H7 (cell line): Measurements from ENCODE around the gene GRHPR. TPM values are rescaled to one million over a fixed set of nuclear protein-coding genes. Genes with fewer than 3 reads are reported as not detected.
A peak's percentile ranks its signal among the peaks of the same experiment; 100 is the strongest.

Source experiments
- DNase-seq: peaks from one replicate; pipeline ENCODE4 v3.0.0; 2012
- H3K27me3 ChIP-seq: 2 replicates; pipeline ENCODE4 v1.6.0; 2011; ENCODE audit warnings: mild to moderate bottlenecking, low read length; ENCODE audit not compliant: control insufficient read depth, insufficient read depth
- H3K36me3 ChIP-seq: replicated peaks from 2 replicates; pipeline ENCODE4 v1.5.1; 2011; ENCODE audit warnings: low read length; ENCODE audit not compliant: control insufficient read depth, insufficient read depth
- H3K4me3 ChIP-seq: 2 replicates; pipeline ENCODE4 v1.5.1; 2011; ENCODE audit warnings: low read depth, mild to moderate bottlenecking, control low read depth, low read length, moderate library complexity; ENCODE audit not compliant: insufficient read depth
- total RNA-seq: library from RNA; depleted of rRNA; stranded (reverse); fragments of >200 nt; shearing (Covaris generic); gene quantifications from 2 replicates; pipeline ENCODE4 v1.2.3, GENCODE V29; 2014; rRNA removed

GRHPR gene
- total RNA-seq = 151 and 170 TPM in 2 replicates

GRCh38 chr9:37422289-37423104 is at the start of gene GRHPR:
Gene GRHPR (plus strand): TSS chr9:37422696. CDS start chr9:37422751, 55 bp downstream.
- H3K27me3 ChIP-seq = no peaks in the 10 kb centered on the region
- peak within 1 kb of the TSS; percentile 80 for H3K4me3 ChIP-seq
- peaks cover 15% of the 10 kb centered on the region for H3K36me3 ChIP-seq
- DNase-seq = peak; percentile 95

- no peaks in the 10 kb centered on the region for H3K36me3 ChIP-seq
- DNase-seq = no peak
Observed at GRCh38 chr9:37372839-37373238, 49.7 kb upstream of the GRHPR start.

GRCh38 chr9:37373621-37374020 is 48.9 kb upstream of the GRHPR start:
- no peak for DNase-seq
- H3K27me3 ChIP-seq = no peaks in the 10 kb centered on the region
- H3K36me3 ChIP-seq = no peaks in the 10 kb centered on the region
- H3K4me3 ChIP-seq = no peak overlapping the region

More at GRCh38 chr9:37372839-37373238, 49.7 kb upstream of the GRHPR start:
- Histone ChIP-seq H3K4me3 (no peak overlapping the region), H3K27me3 (no peaks in the 10 kb centered on the region)

DNA sequence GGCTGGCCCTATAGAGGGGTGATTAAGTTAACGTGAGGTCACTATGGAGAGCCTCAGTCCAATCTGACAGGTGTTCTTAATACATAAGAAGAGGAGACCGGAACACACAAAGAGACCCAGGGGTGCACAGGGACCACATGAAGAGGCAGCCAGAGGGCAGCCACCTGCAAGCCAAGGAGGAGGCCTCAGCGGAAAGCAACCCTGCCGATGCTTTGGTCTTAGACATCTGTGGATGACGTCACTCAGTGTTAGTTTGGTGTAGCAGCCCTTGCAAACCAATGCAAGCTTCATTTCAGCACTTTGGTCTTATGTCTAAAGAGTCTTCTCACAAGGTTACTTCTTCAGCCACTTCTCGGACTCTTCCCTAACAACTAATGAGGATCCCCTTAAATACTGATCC is 47.6 kb upstream of the GRHPR start:
- no peak for DNase-seq
- Histone ChIP-seq H3K4me3 (no peak overlapping the region), H3K36me3 (no peaks in the 10 kb centered on the region), H3K27me3 (no peaks in the 10 kb centered on the region)

GRCh38 chr9:37377688-37378612 is 44.5 kb upstream of the GRHPR start:
- H3K4me3 ChIP-seq = no peak overlapping the region
- no peaks in the 10 kb centered on the region for H3K27me3 ChIP-seq
- no peaks in the 10 kb centered on the region for H3K36me3 ChIP-seq
- DNase-seq = no peak

- H3K36me3 ChIP-seq = no peaks in the 10 kb centered on the region
- H3K27me3 ChIP-seq = no peaks in the 10 kb centered on the region
- no peak overlapping the region for H3K4me3 ChIP-seq
- DNase-seq = no peak
Observed at GRCh38 chr9:37378613-37379004, 43.9 kb upstream of the GRHPR start.

DNA sequence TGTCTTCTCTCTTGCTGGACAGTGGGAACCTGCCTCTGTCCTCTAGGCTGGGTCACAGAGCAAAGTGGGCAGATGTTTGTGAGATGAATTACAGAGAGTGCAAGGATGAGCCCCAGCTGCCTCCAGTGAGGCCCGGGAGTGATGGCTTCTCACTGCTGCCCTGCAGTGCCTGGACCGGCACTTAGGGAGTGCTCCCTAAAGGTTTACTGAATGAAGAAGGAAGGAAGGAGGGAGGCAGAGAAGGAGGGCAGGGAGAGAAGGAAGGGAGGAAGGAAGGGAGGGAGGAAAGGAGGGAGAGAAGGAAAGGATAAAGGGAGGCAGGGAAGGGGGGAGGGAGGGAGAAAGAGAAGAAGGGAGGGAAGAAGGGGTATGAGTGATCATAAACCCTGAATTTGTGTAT is 42.7 kb upstream of the GRHPR start:
- no peak overlapping the region for H3K4me3 ChIP-seq
- DNase-seq = no peak
- H3K36me3 ChIP-seq = no peaks in the 10 kb centered on the region
- no peaks in the 10 kb centered on the region for H3K27me3 ChIP-seq

GRCh38 chr9:37380570-37380969 is 41.9 kb upstream of the GRHPR start:
- Histone ChIP-seq H3K4me3 (no peak overlapping the region), H3K27me3 (no peaks in the 10 kb centered on the region), H3K36me3 (no peaks in the 10 kb centered on the region)
- DNase-seq = no peak

GRCh38 chr9:37381094-37381741 is 41.3 kb upstream of the GRHPR start:
- Histone ChIP-seq H3K36me3 (no peaks in the 10 kb centered on the region), H3K27me3 (no peaks in the 10 kb centered on the region), H3K4me3 (no peak overlapping the region)
- DNase-seq = no peak

- no peak for DNase-seq
- Histone ChIP-seq H3K4me3 (no peak overlapping the region), H3K36me3 (no peaks in the 10 kb centered on the region), H3K27me3 (no peaks in the 10 kb centered on the region)
Observed at GRCh38 chr9:37382161-37382981, 40.1 kb upstream of the GRHPR start.

DNA sequence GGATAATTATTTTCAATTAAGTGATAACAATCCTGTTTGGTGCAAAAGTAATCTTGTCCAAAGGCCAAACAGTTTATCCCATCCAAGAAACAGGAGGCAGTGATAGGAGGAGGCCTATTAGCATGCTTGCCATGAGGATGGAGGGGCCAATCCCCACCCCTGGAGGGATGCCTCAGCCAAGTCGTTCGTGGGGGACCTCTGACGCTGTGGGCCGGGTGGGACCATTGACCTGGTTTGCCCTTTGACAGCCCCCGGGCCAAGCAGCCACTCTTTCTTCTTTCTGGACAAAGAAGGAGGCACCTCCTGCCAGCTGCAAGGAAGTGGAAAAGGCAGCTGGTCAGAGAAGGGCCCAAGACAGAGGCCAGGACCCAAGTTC is 39.5 kb upstream of the GRHPR start:
- DNase-seq = no peak
- no peaks in the 10 kb centered on the region for H3K27me3 ChIP-seq
- H3K4me3 ChIP-seq = no peak overlapping the region
- H3K36me3 ChIP-seq = no peaks in the 10 kb centered on the region

DNA sequence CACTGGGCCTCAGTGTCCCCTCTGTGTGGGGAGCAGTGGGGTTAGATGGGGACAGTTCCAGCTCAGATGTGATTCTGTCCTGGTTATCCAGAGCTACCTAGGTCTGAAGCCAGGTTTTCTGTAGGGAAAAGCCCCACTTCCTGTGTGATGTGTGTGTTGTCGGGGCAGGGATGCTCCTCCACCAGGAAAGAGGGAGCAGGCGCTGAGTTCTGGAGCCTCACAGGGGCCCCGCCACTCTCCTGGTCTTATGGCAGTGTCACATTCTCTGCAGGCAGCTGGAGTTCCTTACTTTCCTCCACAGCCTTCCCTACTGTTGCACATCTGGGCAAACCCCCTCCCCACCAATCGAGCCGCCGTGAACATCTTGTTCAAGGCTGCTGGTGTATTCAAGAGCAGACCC is 39.1 kb upstream of the GRHPR start:
- no peak for DNase-seq
- Histone ChIP-seq H3K27me3 (no peaks in the 10 kb centered on the region), H3K4me3 (no peak overlapping the region), H3K36me3 (no peaks in the 10 kb centered on the region)

GRCh38 chr9:37383876-37384746 is 38.4 kb upstream of the GRHPR start:
- H3K4me3 ChIP-seq = no peak overlapping the region
- H3K27me3 ChIP-seq = no peaks in the 10 kb centered on the region
- no peak for DNase-seq
- H3K36me3 ChIP-seq = no peaks in the 10 kb centered on the region
